Muscle of leg (tissue), 16 donors: ENCODE results near the gene PARN. TPM values are rescaled to one million over a fixed set of nuclear protein-coding genes. Genes with fewer than 3 reads are reported as not detected.

Experiments used
- DNase-seq: peaks from one replicate; pipeline ENCODE4 v3.0.0; 2013
- H3K27ac ChIP-seq: one replicate; pipeline ENCODE4 v1.5.1; 2013; ENCODE audit warnings: mild to moderate bottlenecking, low read length, control low read depth
- H3K27me3 ChIP-seq: one replicate; pipeline ENCODE4 v1.6.1; 2013; ENCODE audit warnings: low read length; ENCODE audit not compliant: control insufficient read depth, insufficient read depth
- H3K36me3 ChIP-seq: one replicate; pipeline ENCODE4 v1.6.1; 2013; ENCODE audit warnings: low read length; ENCODE audit not compliant: control insufficient read depth, insufficient read depth
- H3K4me1 ChIP-seq: one replicate; pipeline ENCODE4 v1.6.1; 2013; ENCODE audit warnings: low read length; ENCODE audit not compliant: control insufficient read depth, insufficient read depth
- H3K4me3 ChIP-seq: one replicate; pipeline ENCODE4 v1.5.1; 2013; ENCODE audit warnings: low read length, control low read depth
- H3K9me3 ChIP-seq: replicated peaks from 2 replicates; pipeline ENCODE4 v1.6.1; 2013; ENCODE audit warnings: low read depth, low read length; ENCODE audit not compliant: control insufficient read depth
- WGBS: methylation state at CpG from one replicate; pipeline ENCODE4 v1.1.5; 2013; ENCODE audit warnings: missing lambda C conversion rate; ENCODE audit not compliant: insufficient coverage; 5-methylcytosine and 5-hydroxymethylcytosine counted together
- long read RNA-seq, 11 donors: transcript quantifications; one replicate each; lab custom pipeline, GENCODE V29; 2026
- polyA plus RNA-seq, 8 donors: library from polyadenylated mRNA; unstranded; fragments of 120-200 nt; gene quantifications; one replicate each; pipeline versions ENCODE4 v1.2.1 to v1.2.3, GENCODE V29; 2013; ENCODE audit warnings: inconsistent platforms in 1 of 8, low replicate concordance in 1 of 8; ENCODE audit not compliant: insufficient read length in 8 of 8, insufficient read depth in 1 of 8
- total RNA-seq: library from RNA; stranded (reverse); fragments of 120-200 nt; gene quantifications from one replicate; pipeline ENCODE4 v1.2.4, GENCODE V29; 2013

The PARN gene
- total RNA-seq (13.6 TPM), polyA plus RNA-seq (10 to 100 TPM; 14.9 to 18.0 (median 16.4) TPM)
- long read RNA-seq, donor 1, partial matches to known transcripts: 0 of 1 reads
- long read RNA-seq, donor 1, other reads (novel, unspliced or antisense): 0 of 1 reads
- long read RNA-seq, donor 2: 0 reads
- long read RNA-seq, donor 3, partial matches to known transcripts: 32 of 35 reads
- long read RNA-seq, donor 3, other reads (novel, unspliced or antisense): 0 of 35 reads
- long read RNA-seq, donor 4: 0 reads
- long read RNA-seq, donor 5, partial matches to known transcripts: 0 of 2 reads
- long read RNA-seq, donor 5, other reads (novel, unspliced or antisense): 0 of 2 reads
- long read RNA-seq, donor 6: 0 reads
- long read RNA-seq, donor 7, partial matches to known transcripts: 87 of 87 reads
- long read RNA-seq, donor 7, other reads (novel, unspliced or antisense): 0 of 87 reads
- long read RNA-seq, donor 8, partial matches to known transcripts: 0 of 1 reads
- long read RNA-seq, donor 8, other reads (novel, unspliced or antisense): 0 of 1 reads
- long read RNA-seq, donor 9: 0 reads
- long read RNA-seq, donor 10, partial matches to known transcripts: 0 of 1 reads
- long read RNA-seq, donor 10, other reads (novel, unspliced or antisense): 0 of 1 reads
- long read RNA-seq, donor 11, partial matches to known transcripts: 26 of 26 reads
- long read RNA-seq, donor 11, other reads (novel, unspliced or antisense): 0 of 26 reads

- peaks cover 18% of the 10 kb centered on the region for H3K36me3 ChIP-seq
- DNase-seq: peak; percentile 98
- WGBS: 1% methylated on average over 50 of the region's 51 CpGs
- peaks cover 32% of the 10 kb centered on the region for H3K4me1 ChIP-seq
- peak within 1 kb of the TSS; percentile 85 for H3K4me3 ChIP-seq
- no peaks in the 10 kb centered on the region for H3K9me3 ChIP-seq
- H3K27me3 ChIP-seq: no peaks in the 10 kb centered on the region
- peak within 1 kb of the TSS; percentile 94 for H3K27ac ChIP-seq
These were observed at the start of gene PARN for GRCh38 chr16:14629919-14630619. TSS of gene PARN (minus strand) at chr16:14630260. CDS start at chr16:14630125, 135 bp downstream.

- H3K4me3 ChIP-seq: no peak overlapping the region
- WGBS: 68% methylated on average over 9 of the region's 11 CpGs
- no peak for DNase-seq
- no peaks in the 10 kb centered on the region for H3K9me3 ChIP-seq
- H3K4me1 ChIP-seq: no peaks in the 10 kb centered on the region
- H3K27ac ChIP-seq: no peak overlapping the region
- H3K36me3 ChIP-seq: no peaks in the 10 kb centered on the region
- no peaks in the 10 kb centered on the region for H3K27me3 ChIP-seq
These were observed 48.9 kb upstream of the PARN start for GRCh38 chr16:14678748-14679497.

GRCh38 chr16:14677627-14678026 is 47.6 kb upstream of the PARN start:
- Histone ChIP-seq H3K27me3 (no peaks in the 10 kb centered on the region), H3K27ac (no peak overlapping the region), H3K36me3 (no peaks in the 10 kb centered on the region), H3K9me3 (no peaks in the 10 kb centered on the region), H3K4me3 (no peak overlapping the region), H3K4me1 (no peaks in the 10 kb centered on the region)
- 71% methylated on average over 1 of the region's 5 CpGs for WGBS
- DNase-seq: no peak

GRCh38 chr16:14676633-14677032 is 46.6 kb upstream of the PARN start:
- WGBS: no CpG with 5 or more reads among the region's 3 CpGs
- Histone ChIP-seq H3K9me3 (no peaks in the 10 kb centered on the region), H3K36me3 (no peaks in the 10 kb centered on the region), H3K4me3 (no peak overlapping the region), H3K27me3 (no peaks in the 10 kb centered on the region), H3K27ac (no peak overlapping the region), H3K4me1 (no peaks in the 10 kb centered on the region)
- no peak for DNase-seq

- Histone ChIP-seq H3K27ac (no peak overlapping the region), H3K36me3 (peaks cover 9% of the 10 kb centered on the region), H3K4me1 (no peaks in the 10 kb centered on the region), H3K9me3 (no peaks in the 10 kb centered on the region), H3K4me3 (no peak overlapping the region), H3K27me3 (no peaks in the 10 kb centered on the region)
- DNase-seq: no peak
- 66% methylated on average over 4 of the region's 7 CpGs for WGBS
These were observed 42.4 kb upstream of the PARN start for GRCh38 chr16:14672403-14672971.

- no peak for DNase-seq
- WGBS: 100% methylated on average over 2 of the region's 4 CpGs
- no peak overlapping the region for H3K27ac ChIP-seq
- H3K36me3 ChIP-seq: peaks cover 36% of the 10 kb centered on the region
- no peaks in the 10 kb centered on the region for H3K9me3 ChIP-seq
- no peaks in the 10 kb centered on the region for H3K27me3 ChIP-seq
- H3K4me1 ChIP-seq: no peaks in the 10 kb centered on the region
- no peak overlapping the region for H3K4me3 ChIP-seq
These were observed 39.7 kb upstream of the PARN start for GRCh38 chr16:14669776-14670175.

GRCh38 chr16:14668556-14669223 is 38.6 kb upstream of the PARN start:
- no peaks in the 10 kb centered on the region for H3K27me3 ChIP-seq
- H3K27ac ChIP-seq: no peak overlapping the region
- DNase-seq: no peak
- no peaks in the 10 kb centered on the region for H3K4me1 ChIP-seq
- WGBS: no CpG with 5 or more reads among the region's 7 CpGs
- no peaks in the 10 kb centered on the region for H3K9me3 ChIP-seq
- no peak overlapping the region for H3K4me3 ChIP-seq
- H3K36me3 ChIP-seq: peaks cover 46% of the 10 kb centered on the region

- Histone ChIP-seq H3K27me3 (no peaks in the 10 kb centered on the region), H3K36me3 (peaks cover 52% of the 10 kb centered on the region), H3K27ac (no peak overlapping the region), H3K4me3 (no peak overlapping the region), H3K9me3 (no peaks in the 10 kb centered on the region), H3K4me1 (no peaks in the 10 kb centered on the region)
- 91% methylated on average over 8 of the region's 16 CpGs for WGBS
- no peak for DNase-seq
These were observed 37.5 kb upstream of the PARN start for GRCh38 chr16:14667347-14668266.
